B cell (primary cell): ENCODE measurements around the gene MBNL1. TPM values are rescaled to one million over a fixed set of nuclear protein-coding genes. Genes with fewer than 3 reads are reported as not detected.
A peak's percentile ranks its signal among the peaks of the same experiment; 100 is the strongest.

ENCODE experiments used
- ATAC-seq: fragments of 200-7000 bp; cut with Tn5 transposase; one replicate; pipeline ENCODE4 v1.10.0; 2021; ENCODE audit warnings: low read depth, mild to moderate bottlenecking, moderate number of reproducible peaks, moderate library complexity
- CTCF ChIA-PET: fragments of 350-600 bp; sonication (Branson Sonifier 250); formaldehyde crosslinking; loops from one replicate; lab custom pipeline; 2021; ENCODE audit warnings: antibody characterized with exemption, inconsistent platforms; lab: Charles Lee
- POLR2A ChIA-PET: fragments of 350-600 bp; sonication (Branson Sonifier 250); formaldehyde crosslinking; loops from one replicate; lab custom pipeline; 2021; ENCODE audit warnings: antibody characterized with exemption; lab: Charles Lee
- DNase-seq: peaks from one replicate; pipeline ENCODE4 v3.0.0; 2013
- H2AFZ ChIP-seq: 2 replicates; pipeline ENCODE4 v1.6.1; 2012; ENCODE audit warnings: mild to moderate bottlenecking, low read depth, low read length; ENCODE audit not compliant: insufficient read depth, poor library complexity, severe bottlenecking
- H3K27ac ChIP-seq, 2 donors: 1 replicate in 1 of 2; 2 replicates in 1 of 2; pipeline ENCODE4 v1.5.1; 2012 to 2013; ENCODE audit warnings: low read length in 2 of 2, mild to moderate bottlenecking in 2 of 2, moderate library complexity in 1 of 2
- H3K27me3 ChIP-seq, 4 experiments: fragments of 200-600 bp in 1 of 4; sonication (generic) in 1 of 4; replicated peaks in 1 of 4; 1 replicate in 2 of 4; 2 replicates in 2 of 4; pipeline versions ENCODE4 v1.6.1 to v1.7.0; 2013 to 2016; ENCODE audit warnings: low read length in 3 of 4, mild to moderate bottlenecking in 2 of 4, mixed read lengths in 1 of 4, moderate library complexity in 1 of 4; ENCODE audit not compliant: insufficient read depth in 4 of 4, control insufficient read depth in 3 of 4; ENCODE audit errors: control extremely low read depth in 1 of 4
- H3K36me3 ChIP-seq, 2 experiments: replicated peaks in 1 of 2; 1 replicate in 1 of 2; 2 replicates in 1 of 2; pipeline versions ENCODE4 v1.6.1 to v1.7.1; 2013; ENCODE audit warnings: low read length in 1 of 2; ENCODE audit not compliant: insufficient read depth in 2 of 2, control insufficient read depth in 1 of 2; ENCODE audit errors: control extremely low read depth in 1 of 2, extremely low read depth in 1 of 2
- H3K4me1 ChIP-seq, 2 donors: fragments of 200-600 bp in 1 of 2; sonication (generic) in 1 of 2; 1 replicate in 1 of 2; 2 replicates in 1 of 2; pipeline versions ENCODE4 v1.5.1 to v1.6.1; 2013 to 2017; ENCODE audit warnings: low read length in 2 of 2; ENCODE audit not compliant: control insufficient read depth in 2 of 2, insufficient read depth in 2 of 2
- H3K4me2 ChIP-seq: replicated peaks from 2 replicates; pipeline ENCODE3; 2012; ENCODE audit warnings: mild to moderate bottlenecking, low read depth, low read length; ENCODE audit not compliant: poor library complexity, severe bottlenecking
- H3K4me3 ChIP-seq, 5 experiments: fragments of 200-600 bp in 1 of 5; sonication (generic) in 1 of 5; 1 replicate in 3 of 5; 2 replicates in 2 of 5; pipeline versions ENCODE4 v1.5.1 to v1.7.0; 2011 to 2016; ENCODE audit warnings: low read length in 4 of 5, mild to moderate bottlenecking in 4 of 5, low read depth in 2 of 5, control low read depth in 1 of 5, moderate library complexity in 1 of 5; ENCODE audit not compliant: insufficient read depth in 1 of 5; ENCODE audit errors: control extremely low read depth in 1 of 5, extremely low read depth in 1 of 5
- H3K79me2 ChIP-seq: fragments of 200-600 bp; sonication (generic); one replicate; pipeline ENCODE4 v1.6.0; 2016; ENCODE audit warnings: low read length; ENCODE audit not compliant: control insufficient read depth, insufficient read depth
- H3K9ac ChIP-seq: fragments of 200-600 bp; sonication (generic); 2 replicates; pipeline ENCODE4 v1.6.1; 2017; ENCODE audit warnings: mild to moderate bottlenecking, low read length, moderate library complexity
- H3K9me3 ChIP-seq, 3 donors: one replicate each; pipeline versions ENCODE4 v1.6.1 to v1.7.1; 2013; ENCODE audit warnings: low read length in 2 of 3; ENCODE audit not compliant: control insufficient read depth in 2 of 3, insufficient read depth in 1 of 3; ENCODE audit errors: control extremely low read depth in 1 of 3
- H4K20me1 ChIP-seq: 2 replicates; pipeline ENCODE4 v1.6.0; 2012; ENCODE audit warnings: mild to moderate bottlenecking, low read length; ENCODE audit not compliant: insufficient read depth, control insufficient read depth, poor library complexity, severe bottlenecking
- H3K27ac Mint-ChIP-seq: one replicate; pipeline ENCODE4 v1.8.0; 2021; ENCODE audit warnings: mixed read lengths
- H3K27me3 Mint-ChIP-seq: one replicate; pipeline ENCODE4 v1.8.0; 2021; ENCODE audit warnings: mixed read lengths
- H3K4me1 Mint-ChIP-seq: one replicate; pipeline ENCODE4 v1.8.0; 2021; ENCODE audit warnings: mixed read lengths
- H3K4me3 Mint-ChIP-seq: one replicate; pipeline ENCODE4 v1.8.0; 2021; ENCODE audit warnings: mixed read lengths
- H3K9me3 Mint-ChIP-seq: one replicate; pipeline ENCODE4 v1.8.0; 2022; ENCODE audit warnings: mixed read lengths; ENCODE audit not compliant: insufficient read depth
- CTCF ChIP-seq: fragments of 200-600 bp; IDR thresholded peaks from one replicate; pipeline ENCODE4 v1.8.0; 2022; ENCODE audit warnings: antibody characterized with exemption, mild to moderate bottlenecking
- EZH2 ChIP-seq: IDR thresholded peaks from 2 replicates; pipeline ENCODE4 v1.6.1; 2012; ENCODE audit warnings: borderline replicate concordance, low read depth, mild to moderate bottlenecking, moderate library complexity, low read length; ENCODE audit not compliant: insufficient read depth, poor library complexity, severe bottlenecking
- WGBS: methylation state at CpG from one replicate; pipeline ENCODE4 v1.1.5; 2013; ENCODE audit warnings: missing lambda C conversion rate; ENCODE audit not compliant: insufficient coverage; 5-methylcytosine and 5-hydroxymethylcytosine counted together
- intact Hi-C: fragments of 100-400 bp; cut with micrococcal nuclease; formaldehyde crosslinking; loops from one replicate; pipeline ENCODE4 v1.10.0; 2022
- polyA plus RNA-seq: library from polyadenylated mRNA; depleted of rRNA; stranded (reverse); fragments of >200 nt; gene quantifications from 2 replicates; pipeline ENCODE4 v1.2.3, GENCODE V29; 2012
- total RNA-seq, 2 donors: library from RNA; stranded (reverse); fragments of 120-200 nt in 1 of 2; gene quantifications; 1 replicate in 1 of 2; 2 replicates in 1 of 2; pipeline versions ENCODE4 v1.2.3 to v1.2.4, GENCODE V29; 2013 to 2022

Gene MBNL1
- total and polyA plus RNA-seq, 2 donors (not counting 1 experiment from before 2014, with no cell fraction given), result 195 to 505 TPM

GRCh38 chr3:152391671-152392070 lies 122.9 kb downstream of the MBNL1 start:
- Histone ChIP-seq H3K9ac (no peak overlapping the region), H3K9me3 (no peaks in the 10 kb centered on the region), H3K27me3 (no peaks in the 10 kb centered on the region), H3K4me2 (no peak overlapping the region), H3K79me2 (peaks cover 98% of the 10 kb centered on the region), H3K27ac (peak overlapping the region in 1 of 2 donors; percentile 63), H4K20me1 (peaks cover 39% of the 10 kb centered on the region), H2AFZ (no peak overlapping the region), H3K4me1 (peaks cover 0 to 13% of the 10 kb centered on the region in 2 donors), H3K4me3 (no peak overlapping the region), H3K36me3 (peaks cover 7 to 65% of the 10 kb centered on the region in 2 experiments)
- ChIA-PET CTCF (no interaction called here), POLR2A (no interaction called here)
- WGBS, result no CpG with 5 or more reads among the region's 1 CpG
- TF ChIP-seq EZH2, result no peak
- TF ChIP-seq CTCF, result no peak
- ATAC-seq (no peak), DNase-seq (no peak)
- Mint-ChIP-seq H3K4me1 (peaks cover 51% of the 10 kb centered on the region), H3K27me3 (no peaks in the 10 kb centered on the region), H3K4me3 (no peak overlapping the region), H3K9me3 (no peaks in the 10 kb centered on the region), H3K27ac (peak overlapping the region; percentile 15)
- intact Hi-C loops, result loop anchor here (5.0 kb wide), 1 partner anchor 46 kb away; no protein-coding TSS in a partner anchor

GRCh38 chr3:152392272-152392880 lies 123.6 kb downstream of the MBNL1 start:
- Histone ChIP-seq H4K20me1 (peaks cover 41% of the 10 kb centered on the region), H3K4me2 (no peak overlapping the region), H3K36me3 (peaks cover 12 to 68% of the 10 kb centered on the region in 2 experiments), H3K27ac (peak overlapping the region in 1 of 2 donors; percentile 44), H3K4me3 (no peak overlapping the region), H2AFZ (no peak overlapping the region), H3K79me2 (peaks cover 98% of the 10 kb centered on the region), H3K9ac (no peak overlapping the region), H3K9me3 (peaks cover 0 to 3% (median 0%) of the 10 kb centered on the region in 3 donors), H3K4me1 (peaks cover 0 to 9% of the 10 kb centered on the region in 2 donors), H3K27me3 (no peaks in the 10 kb centered on the region)
- no peak for TF ChIP-seq CTCF
- Mint-ChIP-seq H3K4me1 (peaks cover 46% of the 10 kb centered on the region), H3K4me3 (no peak overlapping the region), H3K27me3 (no peaks in the 10 kb centered on the region), H3K9me3 (no peaks in the 10 kb centered on the region), H3K27ac (no peak overlapping the region)
- DNase-seq (no peak), ATAC-seq (no peak)
- ChIA-PET CTCF (interaction anchor here (0.8 to 1.0 kb wide), 3 partner anchors 73 to 267 kb away, joined by 3 to 4 read pairs (median 3); no protein-coding TSS in a partner anchor), POLR2A (no interaction called here)
- WGBS, result no CpG with 5 or more reads among the region's 1 CpG
- intact Hi-C loops, result loop anchor here (5.0 kb wide), 1 partner anchor 45 kb away; no protein-coding TSS in a partner anchor
